Gastroesophageal sphincter (tissue), 3 donors: ENCODE data around the gene SOSTDC1.

Source experiments
- CTCF ChIP-seq, 4 experiments: fragments of 200-600 bp in 2 of 4; fragments of 450-650 bp in 2 of 4; sonication (generic) in 1 of 4; IDR thresholded peaks; one replicate each; pipeline ENCODE4 v1.5.1; 2017 to 2019; ENCODE audit warnings: antibody characterized with exemption in 4 of 4, mild to moderate bottlenecking in 2 of 4, moderate library complexity in 2 of 4
- EP300 ChIP-seq: sonication (generic); formaldehyde crosslinking; IDR thresholded peaks from one replicate; pipeline ENCODE4 v1.6.1; 2017; ENCODE audit warnings: antibody characterized with exemption, mild to moderate bottlenecking
- POLR2A ChIP-seq, 2 donors: fragments of 450-650 bp; IDR thresholded peaks; one replicate each; pipeline ENCODE4 v1.6.1; 2017; ENCODE audit warnings: antibody characterized with exemption in 2 of 2, mild to moderate bottlenecking in 2 of 2, moderate library complexity in 1 of 2
- POLR2AphosphoS5 ChIP-seq: sonication (generic); formaldehyde crosslinking; IDR thresholded peaks from one replicate; pipeline ENCODE4 v1.6.1; 2017; ENCODE audit warnings: antibody characterized with exemption

GRCh38 chr7:16462431-16462889 lies 3.1 kb downstream of the SOSTDC1 start:
- no peak for TF ChIP-seq POLR2A (IDR thresholded peaks at IDR 0.05)
- no peak for TF ChIP-seq CTCF (IDR thresholded peaks at IDR 0.05)
- TF ChIP-seq EP300 = no peak
- TF ChIP-seq POLR2AphosphoS5 = no peak
